Activated CD4-positive, alpha-beta T cell treated with anti-CD3 and anti-CD28 coated beads, Interleukin-2, amount 10 ng/mL, durations not matched to agents 7 days and 5 days (primary cell): ENCODE results near the gene HOXA3. TPM values are rescaled to one million over a fixed set of nuclear protein-coding genes. Genes with fewer than 3 reads are reported as not detected.

Experiments used
- CTCF ChIA-PET: fragments of 350-600 bp; sonication (Branson Sonifier 250); formaldehyde crosslinking; loops from one replicate; lab custom pipeline; 2021; ENCODE audit warnings: antibody characterized with exemption; lab: Charles Lee
- POLR2A ChIA-PET: fragments of 350-600 bp; sonication (Branson Sonifier 250); formaldehyde crosslinking; loops from one replicate; lab custom pipeline; 2021; ENCODE audit warnings: antibody characterized with exemption; lab: Charles Lee
- DNase-seq: peaks from one replicate; pipeline ENCODE4 v3.0.0-alpha.2; 2020
- H3K27ac Mint-ChIP-seq: one replicate; pipeline ENCODE4 v1.8.0; 2021; ENCODE audit warnings: mild to moderate bottlenecking, moderate library complexity, mixed read lengths
- H3K27me3 Mint-ChIP-seq: one replicate; pipeline ENCODE4 v1.8.0; 2021; ENCODE audit warnings: mixed read lengths
- H3K36me3 Mint-ChIP-seq: one replicate; pipeline ENCODE4 v1.8.0; 2021; ENCODE audit warnings: low read depth, mixed read lengths
- H3K4me1 Mint-ChIP-seq: one replicate; pipeline ENCODE4 v1.8.0; 2021; ENCODE audit warnings: mixed read lengths
- H3K4me3 Mint-ChIP-seq: one replicate; pipeline ENCODE4 v1.8.0; 2021; ENCODE audit warnings: mild to moderate bottlenecking, moderate library complexity, mixed read lengths
- H3K9me3 Mint-ChIP-seq: one replicate; pipeline ENCODE4 v1.8.0; 2021; ENCODE audit warnings: mixed read lengths
- total RNA-seq, 2 experiments: library from RNA; stranded (reverse); gene quantifications; one replicate each; pipeline ENCODE4 v1.2.3, GENCODE V29; 2021

Gene HOXA3
- total RNA-seq, 2 experiments from 2014 or later, result not detected

DNA sequence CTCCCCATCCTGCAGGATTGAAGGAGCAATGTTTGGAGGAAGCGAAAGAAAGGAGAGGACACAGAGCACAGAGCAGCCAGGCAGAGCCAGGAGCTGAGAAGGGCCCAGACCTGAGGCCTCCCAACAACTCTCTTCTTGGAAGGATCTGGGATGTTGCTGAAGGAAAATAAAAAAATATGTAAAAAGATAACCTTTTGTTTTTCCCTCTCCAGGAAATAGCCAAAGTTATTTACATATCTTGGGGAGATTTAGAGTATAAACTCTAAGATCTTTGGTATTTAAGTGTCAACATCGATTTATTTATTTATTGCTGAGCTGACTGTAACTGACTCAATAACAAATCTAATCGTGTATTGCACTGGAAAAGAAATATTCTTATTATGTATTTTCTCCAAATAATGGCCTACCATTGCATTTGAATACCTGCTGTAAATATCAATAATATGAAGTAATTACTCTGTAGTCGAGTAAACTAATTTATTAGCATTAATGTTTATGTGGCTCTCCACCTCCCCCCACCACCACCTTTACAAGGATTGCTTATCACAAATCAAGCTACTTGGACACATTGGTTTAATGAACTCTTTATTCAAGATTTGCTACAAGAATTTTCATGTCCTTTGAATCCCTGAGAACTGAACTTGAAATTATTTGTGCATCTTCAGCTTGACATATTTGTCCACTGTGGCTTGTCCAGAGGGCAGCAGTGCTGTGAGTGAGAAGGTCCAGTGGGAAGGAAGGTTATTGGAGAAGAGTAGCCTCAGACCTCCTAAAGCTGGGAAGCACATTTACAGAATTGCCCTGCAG, 34.5 kb upstream of the HOXA3 start:
- POLR2A ChIA-PET, result interaction anchor here (0.6 kb wide), 1 partner anchor 9 kb away, joined by 3 read pairs; no protein-coding TSS in a partner anchor
- peaks cover 82% of the 10 kb centered on the region for H3K27me3 Mint-ChIP-seq
- H3K9me3 Mint-ChIP-seq, result no peaks in the 10 kb centered on the region
- H3K27ac Mint-ChIP-seq, result no peak overlapping the region
- no peak for DNase-seq
- H3K36me3 Mint-ChIP-seq, result peaks cover 11% of the 10 kb centered on the region
- H3K4me3 Mint-ChIP-seq, result no peak overlapping the region
- CTCF ChIA-PET, result interaction anchor here (0.5 to 4.0 kb wide), 10 partner anchors 9 to 776 kb away, joined by 3 to 18 read pairs (median 4); partner anchors contain the start of gene HOXA13
- peaks cover 42% of the 10 kb centered on the region for H3K4me1 Mint-ChIP-seq

DNA sequence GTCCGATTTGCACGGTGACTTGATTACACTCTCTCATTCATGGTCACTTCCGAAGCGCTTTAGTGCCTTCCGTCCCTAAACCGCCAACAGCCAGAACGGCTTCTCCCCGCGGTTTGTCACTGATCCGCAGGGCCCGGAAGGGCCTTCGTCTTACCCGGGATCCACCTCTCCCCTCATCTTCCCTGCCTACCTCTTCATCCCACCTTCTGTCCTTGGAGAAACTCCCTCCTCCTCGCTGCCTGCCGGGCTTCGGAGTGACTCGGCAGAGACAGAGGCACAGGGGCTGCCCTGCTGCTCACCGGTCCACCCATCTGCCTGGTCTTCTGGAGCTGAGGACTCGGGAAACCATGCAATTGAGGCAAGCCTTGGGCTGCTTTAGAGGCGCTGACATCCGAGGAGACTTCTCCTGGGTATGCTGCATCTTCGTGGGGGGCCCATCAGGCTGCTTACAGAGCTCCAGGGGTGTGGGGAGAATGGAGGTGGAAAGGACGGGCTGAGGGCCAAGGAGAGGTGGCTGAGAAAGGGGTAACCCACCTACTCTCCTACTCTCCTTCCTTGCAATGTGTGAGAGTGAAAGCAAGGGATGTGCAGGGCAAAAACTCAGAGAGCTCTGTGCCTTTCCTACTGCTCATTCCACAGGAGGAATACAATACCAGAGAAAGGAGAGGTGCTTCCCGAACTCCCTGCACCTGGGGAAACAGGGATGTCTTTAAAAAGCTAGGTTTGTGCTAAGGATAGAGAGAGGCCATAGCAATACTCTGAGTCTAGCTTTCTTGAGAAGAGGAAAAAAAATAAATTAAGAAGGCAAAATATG, 33.7 kb upstream of the HOXA3 start:
- no peaks in the 10 kb centered on the region for H3K9me3 Mint-ChIP-seq
- H3K36me3 Mint-ChIP-seq, result peaks cover 11% of the 10 kb centered on the region
- H3K27ac Mint-ChIP-seq, result peak overlapping the region; percentile 63
- CTCF ChIA-PET, result interaction anchor here (0.5 to 4.0 kb wide), 9 partner anchors 9 to 777 kb away, joined by 3 to 18 read pairs (median 3); no protein-coding TSS in a partner anchor
- H3K4me3 Mint-ChIP-seq, result peak overlapping the region; percentile 50
- POLR2A ChIA-PET, result interaction anchor here (0.6 kb wide), 1 partner anchor 10 kb away, joined by 3 read pairs; no protein-coding TSS in a partner anchor
- DNase-seq, result no peak
- H3K4me1 Mint-ChIP-seq, result peaks cover 40% of the 10 kb centered on the region
- peaks cover 81% of the 10 kb centered on the region for H3K27me3 Mint-ChIP-seq

DNA sequence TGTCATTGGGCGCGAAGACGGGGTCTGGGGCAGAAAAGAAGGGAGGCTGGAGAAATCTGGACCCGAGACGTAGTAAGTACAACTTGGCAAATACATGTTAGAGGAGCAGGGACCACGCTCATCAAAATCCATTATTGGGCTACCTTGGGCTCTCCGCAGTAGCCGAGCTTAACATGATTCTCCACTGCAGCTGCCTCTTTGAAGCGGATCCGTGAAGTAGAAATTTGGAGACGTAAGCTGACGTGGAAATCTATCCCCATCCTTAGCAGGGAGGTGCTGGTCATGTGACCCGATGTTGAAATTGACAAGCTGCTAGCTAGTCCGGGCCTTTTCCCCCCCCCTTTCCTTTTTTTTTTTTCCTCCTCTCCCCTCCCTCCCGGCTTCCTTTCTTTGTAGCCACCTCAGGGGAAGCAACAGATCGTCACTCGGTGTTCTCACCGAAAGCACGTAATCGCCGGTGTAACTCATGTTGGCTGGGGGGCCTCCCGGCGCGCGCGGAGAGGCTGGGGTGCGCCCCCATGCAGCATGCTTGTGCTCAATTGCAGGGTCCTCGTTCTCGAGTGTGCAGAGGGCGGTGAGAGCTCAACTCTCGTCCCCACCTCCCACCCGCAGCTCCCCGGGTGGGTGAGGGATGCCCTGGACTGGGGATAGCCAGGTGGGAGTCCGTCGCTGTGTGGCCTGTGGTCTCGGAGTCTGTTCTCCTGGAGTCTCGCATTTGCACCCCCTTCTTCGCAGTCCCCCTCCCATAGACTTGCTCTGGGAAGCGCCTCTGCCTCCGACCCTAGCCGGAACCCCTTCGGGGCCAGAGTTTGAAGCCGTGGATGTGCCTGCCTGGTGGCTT, 32.9 kb upstream of the HOXA3 start, which contains the start of gene HOXA11:
HOXA11 (minus strand) TSS at position 220 of the 841 bp plus-strand sequence; CDS start at position 132, 88 bp downstream.
- ChIA-PET CTCF (interaction anchor here (0.6 to 4.0 kb wide), 8 partner anchors 10 to 307 kb away, joined by 3 to 18 read pairs (median 4); no protein-coding TSS in a partner anchor), POLR2A (no interaction called here)
- peaks cover 11% of the 10 kb centered on the region for H3K36me3 Mint-ChIP-seq
- DNase-seq, result no peak
- peaks cover 42% of the 10 kb centered on the region for H3K4me1 Mint-ChIP-seq
- peak within 1 kb of the TSS; percentile 50 for H3K4me3 Mint-ChIP-seq
- H3K9me3 Mint-ChIP-seq, result no peaks in the 10 kb centered on the region
- H3K27me3 Mint-ChIP-seq, result peaks cover 79% of the 10 kb centered on the region
- peak within 1 kb of the TSS; percentile 69 for H3K27ac Mint-ChIP-seq

DNA sequence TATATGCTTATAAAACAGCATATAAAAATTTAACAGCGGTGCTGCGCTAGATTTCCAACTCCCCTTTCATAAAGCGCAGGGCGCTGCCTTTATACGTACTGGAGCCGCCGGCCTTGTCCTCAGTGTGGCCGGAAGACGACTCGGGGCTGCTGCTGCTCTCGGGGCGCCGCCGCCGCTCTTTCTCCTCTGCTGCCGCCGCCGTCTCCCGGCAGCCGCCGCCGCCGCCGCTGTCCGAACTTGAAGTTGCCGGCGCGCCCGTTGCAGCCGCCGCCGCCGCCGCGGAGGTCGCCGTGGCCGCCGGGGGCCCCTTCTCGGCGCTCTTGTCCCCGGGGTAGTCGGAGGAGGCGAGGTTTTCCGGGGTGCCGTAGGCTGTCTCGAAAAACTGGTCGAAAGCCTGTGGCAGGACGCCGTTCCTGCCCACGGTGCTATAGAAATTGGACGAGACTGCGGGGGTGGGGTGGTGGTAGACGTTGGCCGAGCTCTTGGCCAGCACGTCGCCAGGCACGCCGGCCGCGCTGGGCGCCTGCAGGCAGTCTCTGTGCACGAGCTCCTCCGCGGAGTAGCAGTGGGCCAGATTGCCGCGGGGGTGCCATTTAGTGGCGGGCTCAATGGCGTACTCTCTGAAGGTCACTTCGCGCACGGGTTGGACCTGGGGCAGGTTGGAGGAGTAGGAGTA, 32.1 kb upstream of the HOXA3 start:
- Mint-ChIP-seq H3K4me1 (peaks cover 41% of the 10 kb centered on the region), H3K36me3 (peaks cover 9% of the 10 kb centered on the region), H3K4me3 (peak overlapping the region; percentile 47), H3K27me3 (peaks cover 77% of the 10 kb centered on the region), H3K9me3 (no peaks in the 10 kb centered on the region), H3K27ac (peak overlapping the region; percentile 69)
- ChIA-PET POLR2A (no interaction called here), CTCF (interaction anchor here (0.6 to 4.0 kb wide), 7 partner anchors 10 to 307 kb away, joined by 3 to 18 read pairs (median 3); partner anchors contain the start of gene HOXA10)
- no peak for DNase-seq

DNA sequence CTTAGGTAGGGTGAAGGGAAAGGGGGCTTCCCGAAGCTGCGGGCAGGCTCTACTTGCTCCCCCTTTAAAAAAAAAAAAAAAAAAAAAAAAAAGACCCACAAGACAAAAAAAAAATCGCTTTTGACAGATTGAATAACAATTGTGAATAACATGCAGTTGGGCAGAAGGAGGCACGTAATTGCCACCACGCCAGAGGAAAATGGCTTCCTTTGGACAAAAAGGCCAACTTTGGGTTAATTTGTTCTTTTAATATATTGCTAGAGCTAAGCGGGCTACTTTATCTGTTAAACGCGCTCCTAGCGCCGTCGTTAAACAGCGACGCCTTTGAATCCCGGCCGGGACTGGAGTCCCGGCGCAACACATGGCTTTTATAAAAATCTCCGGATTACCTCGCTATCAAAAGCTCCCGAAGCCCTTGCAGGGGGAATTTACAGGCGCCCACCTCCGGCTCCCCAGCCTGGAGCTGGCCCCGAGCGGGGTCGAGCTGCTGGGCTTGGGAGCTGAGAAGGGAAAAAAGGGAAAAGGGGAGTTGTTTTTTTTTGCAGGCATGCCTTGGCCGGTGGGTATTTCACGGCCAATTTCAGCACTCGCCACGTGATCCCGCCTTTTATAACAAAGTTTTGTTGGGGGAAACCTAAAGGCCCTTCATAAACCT, 31.4 kb upstream of the HOXA3 start:
- no peak for DNase-seq
- CTCF ChIA-PET, result interaction anchor here (0.7 to 1.3 kb wide), 4 partner anchors 9 to 33 kb away, joined by 3 to 5 read pairs (median 3); partner anchors contain the start of gene HOXA10
- no peak overlapping the region for H3K27ac Mint-ChIP-seq
- H3K27me3 Mint-ChIP-seq, result peaks cover 81% of the 10 kb centered on the region
- H3K36me3 Mint-ChIP-seq, result peaks cover 9% of the 10 kb centered on the region
- peaks cover 39% of the 10 kb centered on the region for H3K4me1 Mint-ChIP-seq
- peak overlapping the region; percentile 38 for H3K4me3 Mint-ChIP-seq
- no peaks in the 10 kb centered on the region for H3K9me3 Mint-ChIP-seq
- POLR2A ChIA-PET, result no interaction called here

DNA sequence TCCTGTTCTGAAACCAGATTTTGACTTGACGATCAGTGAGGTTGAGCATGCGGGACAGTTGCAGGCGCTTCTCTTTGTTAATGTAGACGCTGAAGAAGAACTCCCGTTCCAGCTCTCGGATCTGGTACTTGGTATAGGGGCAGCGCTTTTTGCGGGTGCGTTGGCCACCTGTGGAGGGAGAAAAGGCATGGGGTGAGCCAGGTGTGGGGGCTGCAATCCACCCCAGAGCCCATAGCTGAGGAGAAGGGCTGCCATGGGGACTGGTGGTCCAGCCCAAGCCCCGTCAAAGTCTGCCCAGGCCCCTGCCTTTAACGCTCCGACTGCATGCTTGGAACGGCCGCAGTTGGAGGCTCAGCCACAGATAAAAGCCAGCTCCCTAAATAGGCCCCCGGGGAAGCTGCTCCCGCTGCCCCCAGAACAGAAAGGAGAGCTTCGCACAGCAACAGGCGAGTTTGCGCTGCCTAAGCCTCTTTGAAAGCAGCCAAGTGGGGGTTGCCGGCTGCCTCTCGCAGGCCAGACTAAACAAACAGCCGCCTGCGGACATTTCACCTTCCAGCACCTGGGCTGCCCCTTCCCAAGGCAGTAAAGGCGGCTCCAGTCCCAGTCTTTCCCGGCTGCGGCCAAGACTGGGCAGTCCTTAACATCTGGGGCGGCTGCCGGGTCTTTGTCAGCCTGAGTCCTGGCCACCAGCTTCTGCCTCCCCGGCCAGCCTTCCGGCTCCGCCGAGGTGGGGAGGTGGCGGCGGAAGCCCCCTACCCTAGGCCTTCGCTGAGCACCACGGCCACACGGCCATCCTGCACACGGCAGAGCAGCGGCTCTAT, 30.7 kb upstream of the HOXA3 start:
- H3K27ac Mint-ChIP-seq, result peak overlapping the region; percentile 13
- no peak overlapping the region for H3K4me3 Mint-ChIP-seq
- no peak for DNase-seq
- H3K4me1 Mint-ChIP-seq, result peaks cover 32% of the 10 kb centered on the region
- POLR2A ChIA-PET, result no interaction called here
- peaks cover 4% of the 10 kb centered on the region for H3K36me3 Mint-ChIP-seq
- peaks cover 77% of the 10 kb centered on the region for H3K27me3 Mint-ChIP-seq
- H3K9me3 Mint-ChIP-seq, result no peaks in the 10 kb centered on the region
- CTCF ChIA-PET, result interaction anchor here (0.6 to 1.3 kb wide), 5 partner anchors 12 to 42 kb away, joined by 3 to 5 read pairs (median 3); no protein-coding TSS in a partner anchor

DNA sequence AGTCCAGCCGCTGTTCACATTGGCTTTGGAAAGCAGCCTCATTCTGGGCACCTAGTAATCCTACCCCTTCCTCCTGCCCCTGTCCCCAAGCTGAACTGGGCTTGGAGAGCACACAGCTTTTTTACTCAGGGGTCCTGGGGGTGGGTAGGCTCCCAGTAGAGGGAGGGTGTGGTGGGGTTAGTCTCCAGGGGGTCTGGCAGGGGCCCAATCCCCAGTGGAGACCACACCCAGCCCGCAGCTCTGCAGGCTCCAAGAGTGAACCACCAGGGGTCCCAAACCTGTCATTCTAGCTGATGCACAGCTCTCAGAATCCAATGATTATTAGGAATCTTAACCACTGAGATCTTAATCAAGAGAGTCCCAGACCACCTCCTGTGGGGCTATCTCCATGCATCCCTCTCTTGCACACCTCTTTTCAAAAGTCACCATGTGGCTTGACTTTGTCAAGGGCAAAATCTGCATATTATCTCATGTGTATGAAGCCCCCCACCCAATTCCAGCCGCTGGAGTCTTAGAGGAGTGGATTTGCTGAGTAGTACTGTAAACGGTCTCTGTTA, 30.0 kb upstream of the HOXA3 start:
- ChIA-PET CTCF (interaction anchor here (0.6 to 1.3 kb wide), 4 partner anchors 12 to 41 kb away, joined by 3 to 4 read pairs (median 3); no protein-coding TSS in a partner anchor), POLR2A (no interaction called here)
- Mint-ChIP-seq H3K27ac (no peak overlapping the region), H3K4me3 (no peak overlapping the region), H3K9me3 (no peaks in the 10 kb centered on the region), H3K4me1 (peaks cover 27% of the 10 kb centered on the region), H3K27me3 (peaks cover 77% of the 10 kb centered on the region), H3K36me3 (peaks cover 4% of the 10 kb centered on the region)
- DNase-seq, result no peak

DNA sequence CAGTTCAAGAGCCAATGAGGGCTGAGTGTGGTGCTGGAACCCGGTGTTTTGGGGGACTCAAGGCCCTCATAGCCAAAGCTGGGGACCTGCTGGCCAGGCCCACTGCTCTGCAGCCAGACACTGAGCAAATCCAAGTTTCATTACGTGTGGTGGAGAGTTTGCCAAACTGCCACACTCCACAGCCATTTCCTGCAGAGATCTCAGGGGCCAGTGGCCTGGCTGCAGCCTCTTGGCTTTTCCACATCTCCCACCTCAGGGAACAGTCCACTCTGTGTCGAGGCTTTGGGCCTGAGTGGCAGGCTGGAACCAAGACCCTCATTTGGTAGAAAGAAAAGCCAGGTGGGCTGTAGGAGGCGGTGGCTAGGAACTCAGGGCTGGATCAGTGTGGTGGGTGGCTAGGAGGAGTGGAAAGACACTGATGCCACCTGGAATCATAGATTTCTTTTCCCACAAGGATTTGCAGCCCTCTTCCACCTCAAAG, 29.5 kb upstream of the HOXA3 start:
- ChIA-PET CTCF (interaction anchor here (1.1 kb wide), 1 partner anchor 21 kb away, joined by 3 read pairs; no protein-coding TSS in a partner anchor), POLR2A (no interaction called here)
- Mint-ChIP-seq H3K27me3 (peaks cover 77% of the 10 kb centered on the region), H3K27ac (no peak overlapping the region), H3K4me1 (peaks cover 24% of the 10 kb centered on the region), H3K36me3 (peaks cover 4% of the 10 kb centered on the region), H3K4me3 (no peak overlapping the region), H3K9me3 (no peaks in the 10 kb centered on the region)
- no peak for DNase-seq

DNA sequence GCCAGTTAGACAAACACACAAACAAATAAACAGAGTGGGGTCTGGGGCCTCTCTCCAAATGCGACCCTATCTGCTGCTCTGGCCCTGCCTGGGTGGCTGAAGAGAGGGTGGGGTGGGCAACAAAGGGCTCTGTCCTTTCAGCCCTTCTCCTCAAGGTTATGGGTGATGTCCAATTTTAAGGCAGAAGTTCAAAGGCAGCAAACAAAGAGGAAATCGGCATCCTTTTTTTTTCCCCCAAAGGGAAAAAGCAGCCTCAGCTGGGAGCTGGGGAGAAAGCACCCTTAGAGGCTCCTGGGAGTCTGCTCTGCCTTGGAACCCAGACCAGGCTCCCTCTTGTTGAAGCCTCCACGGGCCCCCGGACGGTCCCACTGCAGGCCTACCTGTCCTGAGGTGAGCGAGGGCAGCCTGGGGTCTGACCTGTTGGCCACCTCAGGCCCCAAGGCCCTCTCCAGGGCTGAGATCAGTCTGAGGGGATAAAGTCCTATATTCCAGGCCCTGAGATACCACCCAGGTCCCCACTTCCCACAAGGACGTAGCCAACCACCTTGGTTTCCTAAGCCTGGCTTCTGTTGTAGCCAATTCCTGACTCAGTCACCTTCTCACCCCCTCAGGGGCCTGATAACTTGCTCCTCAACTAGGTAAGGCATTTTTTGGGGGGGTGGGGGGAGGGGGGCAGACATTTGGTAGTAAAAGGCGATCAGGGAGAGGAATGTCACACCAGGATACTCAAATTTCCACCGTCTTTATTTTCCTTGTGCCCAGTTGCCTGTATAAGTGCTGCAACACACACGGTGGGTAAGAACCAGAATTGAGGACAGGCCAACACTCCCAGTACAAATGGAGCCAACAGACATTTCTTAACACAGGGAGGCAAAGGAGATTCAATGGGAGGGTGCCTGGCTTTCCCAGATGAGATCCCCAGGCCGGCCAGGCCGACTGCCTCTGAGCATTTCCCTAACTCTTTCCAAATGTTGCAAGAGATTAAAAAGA, 28.3 kb upstream of the HOXA3 start:
- ChIA-PET POLR2A (no interaction called here), CTCF (interaction anchor here (1.1 to 2.0 kb wide), 7 partner anchors 9 to 30 kb away, joined by 3 to 7 read pairs (median 6); partner anchors contain the start of gene HOXA3)
- H3K4me1 Mint-ChIP-seq, result peaks cover 21% of the 10 kb centered on the region
- H3K9me3 Mint-ChIP-seq, result no peaks in the 10 kb centered on the region
- H3K27ac Mint-ChIP-seq, result no peak overlapping the region
- no peak for DNase-seq
- H3K27me3 Mint-ChIP-seq, result peaks cover 73% of the 10 kb centered on the region
- no peak overlapping the region for H3K4me3 Mint-ChIP-seq
- peaks cover 2% of the 10 kb centered on the region for H3K36me3 Mint-ChIP-seq
